Measurements from ENCODE around the gene LRRC4.

GRCh38 chr7:128003167-128003566, 28.1 kb downstream of the LRRC4 start:
- TF ChIP-seq ZNF274 (IDR thresholded peaks at IDR 0.05; ENCODE audit: low read depth, low read length): no peak
- no peak for TF ChIP-seq SUZ12 (IDR thresholded peaks at IDR 0.05; ENCODE audit: extremely low read depth, insufficient read depth, insufficient read length)
- no peak for TF ChIP-seq YY1 (IDR thresholded peaks at IDR 0.05; ENCODE audit: insufficient read depth, insufficient read length)

All from NT2/D1 (cell line).